DMS79 (cell line): Measurements from ENCODE around the gene OXT.
"Not testable (repeated sequence)": the region's sequence is repeated elsewhere in the genome, so short reads cannot be mapped to it uniquely, and the experiment has no call there.

Experiments used
- DNase-seq: peaks from one replicate; lab custom pipeline; 2025; lab: John Stamatoyannopoulos, UW

Gene OXT

DNA sequence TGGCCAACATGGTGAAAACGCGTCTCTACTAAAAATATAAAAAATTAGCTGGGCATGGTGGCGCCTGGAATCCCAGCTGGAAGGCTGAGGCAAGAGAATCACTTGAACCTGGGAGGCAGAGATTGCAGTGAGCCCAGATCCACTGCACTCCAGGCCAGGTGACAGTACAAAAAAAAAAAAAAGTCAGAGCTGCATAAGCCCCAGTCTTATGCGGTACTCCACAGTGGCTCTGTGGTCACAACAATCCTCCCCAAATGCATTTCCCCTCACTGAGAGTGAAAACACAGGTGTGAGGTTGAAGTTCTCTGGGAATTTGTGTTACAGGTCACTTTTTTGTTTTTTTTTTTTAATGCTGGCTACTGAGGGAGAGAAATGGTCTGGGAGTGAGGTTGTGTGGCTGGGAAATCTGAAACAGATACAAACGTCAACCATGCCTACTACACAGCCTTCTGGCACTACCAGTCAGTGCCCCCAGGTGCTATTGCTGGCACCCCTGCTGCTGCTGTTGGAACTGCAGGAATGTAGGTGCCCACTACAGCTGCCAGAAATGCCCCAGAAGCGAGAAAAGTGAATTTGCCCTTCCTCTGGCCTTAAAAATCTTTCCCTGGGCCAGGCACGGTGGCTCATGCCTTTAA lies 19.9 kb upstream of the OXT start:
- DNase-seq, result no peak

DNA sequence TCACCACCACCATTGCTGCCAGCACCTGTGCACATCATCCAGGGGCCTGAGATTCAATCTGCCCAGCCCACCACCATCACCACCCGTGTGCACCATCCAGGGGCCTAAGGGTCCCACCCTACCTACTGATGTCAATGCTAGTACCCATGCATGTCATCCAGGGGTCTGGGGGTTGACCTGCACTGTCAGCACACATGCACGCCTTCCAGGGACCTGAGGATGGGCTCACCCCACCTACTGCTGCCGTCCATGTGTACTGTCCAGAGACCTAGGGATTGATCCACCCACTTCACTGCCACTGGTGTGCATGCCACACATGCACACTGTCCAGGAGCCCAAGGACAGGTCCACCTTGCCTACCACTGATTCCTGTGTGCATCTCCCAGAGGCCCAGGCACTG lies 11.9 kb upstream of the OXT start:
- DNase-seq, result no peak

DNA sequence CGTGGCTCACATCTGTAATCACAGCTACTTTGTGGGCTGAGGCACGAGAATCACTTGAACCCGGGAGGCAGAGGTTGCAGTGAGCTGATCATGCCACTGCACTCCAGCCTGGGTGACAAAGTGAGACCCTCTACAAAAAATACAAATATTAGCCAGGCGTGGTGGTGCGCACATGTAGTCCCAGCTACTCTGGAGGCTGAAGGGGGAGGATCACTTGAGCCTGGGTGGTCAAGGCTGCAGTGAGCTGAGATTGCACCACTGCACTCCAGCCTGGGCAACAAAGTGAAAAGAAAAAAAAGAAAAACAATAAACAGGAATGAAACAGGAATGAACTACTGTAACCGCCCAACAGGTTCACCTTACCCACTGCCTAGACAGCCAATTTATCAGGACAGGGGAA lies 7.3 kb upstream of the OXT start:
- DNase-seq, result not testable (repeated sequence)

DNA sequence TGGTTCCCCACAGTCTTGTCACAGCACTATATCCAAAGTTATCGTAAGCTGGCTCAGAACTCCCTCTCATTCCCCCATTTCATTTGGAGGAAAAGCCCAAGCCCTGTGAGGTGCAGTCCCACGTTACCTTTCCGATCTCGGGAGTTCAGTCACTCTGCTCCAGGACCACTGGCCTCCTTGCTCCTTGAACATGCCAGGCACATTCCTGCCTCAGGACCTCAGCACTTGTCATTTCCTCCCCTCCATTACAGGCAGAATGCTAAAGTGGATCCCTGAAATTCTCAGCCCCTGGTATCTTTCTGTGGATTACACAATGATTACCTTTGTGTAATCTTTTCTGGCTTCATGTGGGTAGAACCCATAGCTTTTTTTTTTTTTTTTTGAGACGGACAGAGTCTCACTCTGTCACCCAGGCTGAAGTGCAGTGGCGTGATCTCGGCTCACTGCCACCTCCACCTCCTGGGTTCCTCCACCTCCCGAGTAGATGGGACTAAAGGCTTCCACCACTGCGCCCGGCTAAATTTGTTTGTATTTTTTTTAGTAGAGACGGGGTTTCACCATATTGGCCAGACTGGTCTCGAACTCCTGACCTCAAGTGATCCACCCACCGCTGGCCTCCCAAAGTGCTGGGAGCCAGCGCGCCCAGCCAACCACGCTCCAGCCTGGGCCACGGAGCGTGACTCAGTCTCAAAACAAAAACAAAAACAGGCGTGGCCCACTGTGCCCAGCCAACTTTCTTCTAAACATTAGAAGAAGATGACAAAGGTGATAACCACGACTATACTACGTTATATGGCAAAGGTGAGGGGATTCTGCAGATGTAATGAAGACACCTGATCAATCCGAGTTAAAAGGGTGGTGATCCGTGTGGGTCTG lies 4.0 kb upstream of the OXT start:
- no peak for DNase-seq

DNA sequence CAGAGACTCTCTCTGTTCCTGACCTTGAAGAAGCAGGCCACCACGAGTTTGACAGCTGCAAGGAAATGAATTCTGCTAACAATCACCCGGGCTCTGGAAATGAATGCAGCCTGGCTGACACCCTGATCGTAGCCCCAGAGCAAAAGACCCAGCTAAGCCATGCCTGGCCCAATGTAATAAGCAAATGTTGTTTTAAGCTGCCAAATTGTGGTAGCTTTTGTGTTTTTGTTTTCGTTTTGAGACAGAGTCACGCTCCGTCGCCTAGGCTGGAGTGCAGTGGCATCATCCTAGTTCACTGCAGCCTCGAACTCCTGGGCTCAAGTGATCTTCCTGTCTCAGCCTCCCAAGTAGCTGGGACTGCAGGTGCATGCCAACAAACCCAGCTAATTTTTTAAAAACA lies 3.3 kb upstream of the OXT start:
- no peak for DNase-seq

DNA sequence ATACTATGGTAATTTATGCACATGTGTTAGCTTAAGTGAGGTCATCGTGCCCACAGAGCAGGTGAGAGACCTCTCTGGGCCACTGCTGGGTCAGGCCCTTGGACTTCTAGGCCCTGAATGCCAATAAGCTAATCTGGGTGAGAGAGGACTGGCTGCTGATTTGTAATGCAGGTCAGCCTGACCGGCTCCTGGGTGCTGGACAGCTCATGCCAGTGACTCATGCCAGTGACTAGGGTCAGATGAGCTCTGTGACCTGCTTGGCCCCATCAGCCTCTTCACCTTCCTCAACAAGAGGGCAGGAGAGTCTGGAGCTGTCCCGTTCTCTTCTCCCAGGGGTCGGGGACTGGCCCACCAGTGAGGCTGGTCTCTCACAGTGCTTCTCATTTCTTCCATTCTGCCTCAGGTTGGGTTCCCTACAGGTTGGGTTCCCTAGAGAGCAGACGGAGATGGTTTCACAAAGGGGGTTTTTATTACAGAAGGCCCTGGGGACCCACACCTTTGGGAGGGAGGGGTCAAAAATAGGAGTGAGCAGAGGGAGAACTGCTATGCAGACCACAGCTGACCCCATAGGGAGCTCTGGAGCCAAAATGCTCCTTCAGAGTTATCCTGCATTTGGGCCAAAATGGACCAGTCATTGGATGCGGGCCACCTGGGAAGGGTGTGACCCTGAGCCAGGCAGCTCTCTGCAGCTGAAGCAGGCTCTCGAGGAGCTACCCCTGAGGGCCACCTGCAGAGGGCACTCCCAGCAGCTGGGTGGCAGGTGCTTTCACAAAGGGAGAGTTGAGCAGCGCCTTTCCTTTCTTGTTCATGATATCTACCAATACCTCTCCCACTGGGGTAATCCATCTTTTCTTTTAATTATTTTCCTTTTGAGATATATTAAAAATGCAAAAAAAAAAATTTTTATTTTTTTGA lies 2.2 kb upstream of the OXT start:
- no peak for DNase-seq

DNA sequence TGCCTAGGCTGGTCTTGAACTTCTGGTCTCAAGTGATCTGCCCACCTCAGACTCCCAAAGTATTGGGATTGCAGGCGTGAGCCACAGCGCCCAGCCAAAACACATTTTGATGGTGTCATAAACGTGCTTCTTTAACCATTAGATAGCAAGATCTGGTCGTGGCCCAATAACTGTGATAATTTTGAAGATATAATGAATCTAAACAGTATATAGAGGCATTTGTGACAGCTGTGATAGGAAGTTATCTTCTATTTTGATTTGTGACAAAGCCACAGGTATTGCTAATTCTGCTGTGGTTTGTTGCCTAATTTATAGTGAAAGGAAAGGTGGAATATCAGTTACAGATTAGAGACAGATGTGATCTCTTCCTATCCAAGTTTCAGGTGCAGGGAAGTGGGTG lies 695 bp upstream of the OXT start:
- no peak for DNase-seq

DNA sequence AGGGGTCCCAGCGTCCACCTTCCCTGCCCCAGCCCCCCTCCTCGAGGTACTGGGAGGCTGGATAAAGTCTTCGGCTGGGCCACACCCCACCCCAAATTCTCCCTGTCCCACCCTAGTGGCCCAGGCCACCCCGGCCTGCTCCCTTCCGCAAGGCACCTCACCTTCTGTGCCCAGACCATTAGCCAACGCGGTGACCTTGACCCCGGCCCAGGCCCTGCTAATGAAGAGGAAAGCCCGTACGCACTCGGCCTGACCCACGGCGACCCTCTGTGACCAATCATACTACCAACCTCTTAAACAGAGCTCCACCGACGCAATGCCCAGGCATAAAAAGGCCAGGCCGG lies 182 bp upstream of the OXT start:
- no peak for DNase-seq

DNA sequence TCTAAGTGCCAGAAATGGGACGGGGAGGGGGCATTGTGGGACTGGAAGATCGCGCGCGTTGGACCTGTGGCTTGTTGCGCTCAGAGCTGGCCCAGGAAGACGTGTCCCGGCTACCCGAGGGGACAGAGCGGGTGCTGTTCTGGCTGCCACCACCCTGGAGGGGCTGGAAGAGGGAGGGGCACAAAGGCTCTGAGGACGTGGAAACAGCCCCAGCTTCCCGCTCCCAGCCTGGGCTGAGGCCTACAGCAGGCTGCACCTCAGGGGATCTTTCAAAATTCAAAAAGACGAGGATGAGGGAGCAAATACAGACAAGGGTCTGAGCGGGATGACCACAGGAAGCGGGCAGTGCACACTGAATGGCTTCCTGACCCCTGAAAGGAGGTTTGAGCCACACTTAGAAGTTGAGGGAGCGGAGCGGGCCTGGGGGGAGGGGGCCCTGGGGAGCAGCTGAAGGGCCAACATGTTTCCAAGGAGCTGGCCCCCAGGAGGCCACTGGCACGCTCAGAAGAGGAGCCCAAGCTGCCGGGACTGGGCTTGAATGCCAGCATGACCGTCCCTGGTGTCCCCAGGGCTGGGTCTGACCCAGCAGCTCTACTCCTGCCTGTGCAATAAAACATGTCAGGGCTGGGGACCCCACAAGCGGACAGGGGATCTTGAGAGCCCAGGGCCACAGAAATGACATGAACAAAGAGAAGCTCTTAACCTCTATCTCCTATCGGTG lies 1.3 kb downstream of the OXT start:
- DNase-seq, result no peak

DNA sequence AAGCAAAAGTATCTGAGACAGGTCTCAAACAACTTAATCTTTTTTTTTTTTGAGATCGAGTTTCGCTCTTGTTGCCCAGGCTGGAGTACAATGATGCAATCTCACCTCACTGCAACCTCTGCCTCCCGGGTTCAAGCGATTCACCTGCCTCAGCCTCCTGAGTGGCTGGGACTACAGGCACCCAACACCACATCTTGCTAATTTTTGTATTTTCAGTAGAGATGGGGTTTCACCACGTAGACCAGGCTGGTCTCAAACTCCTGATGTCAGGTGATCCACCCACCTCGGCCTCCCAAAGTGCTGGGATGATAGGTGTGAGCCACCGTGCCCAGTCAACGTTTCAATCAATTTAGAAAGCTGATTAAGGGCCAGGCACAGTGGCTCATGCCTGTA lies 1.8 kb downstream of the OXT start:
- not testable (repeated sequence) for DNase-seq

DNA sequence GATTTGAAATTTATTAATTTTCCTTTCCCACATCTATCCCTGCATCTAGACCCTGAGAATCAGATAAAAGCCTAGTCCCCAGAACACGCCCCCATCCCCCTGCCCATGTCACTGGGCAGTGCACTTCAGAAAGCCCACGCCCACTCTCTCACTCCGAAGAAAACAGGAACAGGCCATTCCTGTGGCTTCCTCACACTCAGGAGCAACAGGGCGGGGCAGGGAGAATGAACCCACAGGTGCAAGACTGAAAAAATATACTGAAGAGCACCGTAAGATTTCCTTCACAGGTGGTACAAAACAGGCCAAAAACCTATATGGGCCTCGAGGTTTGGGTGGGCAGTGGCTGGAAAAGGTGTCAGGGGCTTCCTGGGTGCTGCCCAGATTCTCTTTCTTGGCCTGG lies 3.4 kb downstream of the OXT start:
- DNase-seq, result no peak

DNA sequence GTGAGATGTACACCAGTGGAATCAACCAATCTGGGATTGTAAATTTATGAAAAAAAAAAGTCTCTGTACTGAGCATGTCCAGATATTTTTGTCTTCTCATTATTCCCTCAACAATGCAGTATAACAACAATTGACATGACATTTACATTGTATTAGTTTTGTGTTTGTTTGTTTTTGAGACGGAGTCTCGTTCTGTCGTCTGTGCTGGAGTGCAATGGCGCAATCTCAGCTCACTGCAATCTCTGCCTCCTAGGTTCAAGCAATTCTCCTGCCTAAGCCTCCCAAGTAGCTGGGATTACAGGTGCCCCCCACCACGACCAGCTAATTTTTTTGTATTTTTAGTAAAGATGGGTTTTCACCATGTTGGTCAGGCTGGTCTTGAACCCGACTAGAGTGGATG lies 3.9 kb downstream of the OXT start:
- not testable (repeated sequence) for DNase-seq

DNA sequence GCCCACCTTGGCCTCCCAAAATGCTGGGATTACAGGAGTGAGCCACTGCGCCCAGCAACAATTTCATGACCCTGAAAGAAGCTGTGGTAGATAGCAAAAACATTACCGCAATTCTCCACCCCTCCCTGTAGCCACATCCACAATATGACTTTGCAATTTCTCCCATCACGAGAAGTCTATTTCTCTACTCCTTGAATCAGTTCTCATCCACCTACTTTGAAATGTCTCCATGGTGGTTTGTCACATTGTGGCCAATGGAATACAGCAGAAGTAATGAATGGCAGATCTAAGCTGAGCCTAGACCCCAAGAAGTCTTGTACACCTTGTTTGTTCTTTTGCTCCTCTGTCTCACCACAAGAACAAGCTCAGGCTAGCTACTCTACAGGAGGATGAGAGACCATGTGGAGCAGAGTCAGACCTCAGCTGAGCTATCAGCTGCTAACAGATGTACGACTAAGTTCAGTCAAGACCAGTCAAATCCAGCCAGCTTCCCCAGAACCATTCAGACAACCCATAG lies 6.3 kb downstream of the OXT start:
- DNase-seq, result no peak

DNA sequence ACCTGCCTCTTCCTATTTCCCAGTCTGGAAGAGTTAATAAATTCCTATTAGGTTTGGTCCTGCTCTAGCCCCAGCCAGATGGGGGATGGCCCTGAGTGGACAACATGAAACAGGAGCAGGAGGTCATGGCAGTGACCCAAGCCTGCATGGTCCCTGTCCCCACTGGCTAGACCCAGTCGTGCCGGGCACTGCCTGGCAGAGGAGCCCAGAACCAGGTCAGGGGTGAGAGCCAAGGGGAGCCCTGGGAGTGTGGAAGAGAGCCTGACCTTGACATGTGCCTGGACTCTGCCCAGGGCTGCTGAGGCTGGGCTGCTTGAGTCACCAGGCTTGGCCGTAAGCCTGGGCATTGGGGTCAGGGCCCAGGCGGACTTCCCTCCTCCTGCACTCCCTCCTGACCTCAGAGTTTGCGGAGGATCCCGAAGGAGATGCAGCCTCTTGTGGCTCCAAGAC lies 9.5 kb downstream of the OXT start:
- no peak for DNase-seq

DNA sequence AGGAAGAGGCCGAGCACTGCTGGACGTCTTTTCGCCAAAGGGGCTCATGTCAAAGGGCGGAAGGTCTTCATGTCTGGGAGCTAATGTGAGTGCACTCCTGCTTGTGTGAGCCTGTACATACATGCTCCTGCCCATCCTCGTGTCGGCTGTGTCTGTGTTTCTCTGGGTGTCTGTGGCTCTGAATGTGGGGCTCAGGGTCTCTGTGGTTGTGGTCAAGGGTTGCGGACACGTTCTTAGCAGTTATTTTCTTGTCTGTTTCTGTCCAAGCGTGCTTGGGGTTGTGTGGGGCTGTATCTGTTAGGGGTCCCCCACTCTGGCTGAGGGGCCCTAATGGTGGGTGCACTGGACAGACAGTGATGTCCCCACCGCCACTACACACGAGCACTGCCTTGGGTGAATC lies 10.2 kb downstream of the OXT start:
- DNase-seq, result no peak

DNA sequence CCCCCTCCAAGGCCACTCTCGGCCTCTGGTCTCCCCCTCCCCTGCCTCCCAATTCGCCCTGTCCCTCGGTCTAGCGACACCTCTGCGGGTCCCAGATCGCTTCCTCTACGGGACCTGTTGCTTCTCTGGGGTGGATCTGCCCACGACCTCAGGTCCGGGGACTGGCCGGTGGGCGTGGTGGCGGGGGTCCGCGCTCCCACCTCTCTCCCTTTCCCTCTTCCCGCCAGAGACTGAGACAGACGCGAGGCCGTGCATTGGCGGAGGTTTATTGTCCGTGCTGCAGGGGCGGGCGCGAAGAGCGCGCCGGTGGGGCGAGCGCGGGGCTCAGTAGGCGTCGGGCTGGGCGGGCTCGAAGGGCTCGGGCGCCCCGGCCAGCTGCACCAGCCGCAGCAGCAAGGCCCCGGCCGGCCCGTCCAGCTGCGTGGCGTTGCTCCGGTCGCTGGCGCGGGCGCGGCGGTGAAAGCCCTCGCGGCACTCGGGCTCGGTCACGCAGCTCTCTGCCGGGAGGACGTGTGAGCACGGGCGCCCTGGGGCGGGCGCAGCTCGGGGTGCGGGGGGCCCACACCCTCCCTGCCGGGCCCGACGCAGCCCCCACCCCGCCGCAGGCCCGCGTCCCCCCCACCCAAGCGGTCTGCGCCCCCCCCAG lies 11.0 kb downstream of the OXT start:
- DNase-seq, result no peak

DNA sequence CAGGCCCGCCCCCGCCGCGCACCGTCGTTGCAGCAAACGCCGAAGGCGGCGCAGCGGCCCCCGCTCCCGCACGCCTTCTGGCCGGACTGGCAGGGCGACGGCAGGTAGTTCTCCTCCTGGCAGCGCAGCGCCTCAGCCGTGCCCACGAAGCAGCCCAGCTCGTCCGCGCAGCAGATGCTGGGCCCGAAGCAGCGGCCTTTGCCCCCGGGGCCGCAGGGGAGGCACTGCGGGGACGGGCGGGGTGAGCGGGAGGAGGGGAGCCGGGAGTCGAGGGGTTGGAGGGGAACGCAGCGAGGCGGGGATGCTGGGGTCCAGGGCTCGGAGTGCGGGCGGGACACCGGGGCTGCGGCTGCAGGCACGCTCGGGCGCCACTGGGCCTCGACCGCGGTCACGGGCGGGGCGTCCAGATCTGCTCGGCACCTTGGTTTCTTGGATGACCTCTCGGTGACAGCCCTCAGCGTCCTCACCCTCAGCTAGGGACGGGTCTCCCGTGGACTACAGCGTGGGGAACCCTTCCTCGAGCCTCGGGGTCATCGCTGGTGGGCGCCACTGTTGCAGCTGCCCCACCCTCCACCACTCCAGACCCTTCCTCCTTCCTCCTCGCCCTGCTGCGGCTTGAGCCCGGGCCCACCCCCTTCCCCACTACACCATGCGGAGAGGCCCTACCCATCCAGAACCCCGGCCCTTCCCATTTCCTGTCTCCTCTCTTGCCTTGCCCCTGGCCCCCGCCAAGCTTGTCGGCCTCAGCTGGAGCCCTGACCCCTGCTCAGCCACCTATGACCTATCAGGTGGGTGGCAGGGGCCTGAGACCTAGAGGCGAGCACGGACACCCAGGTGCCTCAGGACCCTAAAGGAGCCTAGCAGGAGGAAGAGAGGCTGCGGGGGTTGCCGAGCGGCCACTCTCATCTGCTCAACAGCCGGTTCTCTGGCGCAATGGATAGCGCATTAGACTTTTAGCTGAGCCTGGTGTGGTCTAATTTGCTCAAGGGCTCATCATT lies 11.8 kb downstream of the OXT start:
- DNase-seq, result no peak

DNA sequence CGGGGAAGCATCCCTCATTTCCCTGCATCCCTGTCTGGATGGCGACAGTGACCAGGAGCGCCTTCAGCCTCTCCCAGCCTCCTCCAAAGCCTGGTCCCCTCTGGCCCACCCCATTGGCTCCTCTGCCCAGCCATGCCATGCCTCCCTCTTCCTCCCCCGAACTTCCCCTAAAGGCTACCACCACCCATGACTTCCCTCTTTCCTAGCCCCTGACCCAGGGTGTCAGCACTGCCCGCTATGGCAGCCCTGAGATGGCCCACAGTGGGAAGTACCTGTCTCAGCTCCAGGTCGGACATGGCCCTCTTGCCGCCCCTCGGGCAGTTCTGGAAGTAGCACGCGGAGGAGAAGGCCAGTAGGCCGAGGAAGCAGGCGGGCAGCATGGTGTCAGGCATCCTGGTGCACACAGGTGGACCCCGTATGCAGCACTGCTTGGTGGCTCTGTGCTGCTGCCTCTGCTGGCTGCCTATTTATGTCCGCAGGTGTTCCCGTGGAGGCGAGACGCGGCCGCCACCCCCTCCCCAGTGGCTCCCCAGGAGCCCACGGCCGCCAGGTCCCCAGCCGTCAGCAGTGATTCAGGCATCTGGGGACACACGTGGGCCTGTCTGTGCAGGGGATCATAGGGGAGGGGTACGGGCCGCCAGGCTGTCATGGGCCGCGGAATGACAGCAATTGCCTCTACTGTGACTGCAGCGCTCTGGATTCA lies 13.0 kb downstream of the OXT start, which contains the start of gene AVP:
Gene AVP, minus strand, starts transcription at position 442 of the 703 bp plus-strand sequence. Its CDS starts 50 bp downstream, at position 392.
- DNase-seq, result no peak

DNA sequence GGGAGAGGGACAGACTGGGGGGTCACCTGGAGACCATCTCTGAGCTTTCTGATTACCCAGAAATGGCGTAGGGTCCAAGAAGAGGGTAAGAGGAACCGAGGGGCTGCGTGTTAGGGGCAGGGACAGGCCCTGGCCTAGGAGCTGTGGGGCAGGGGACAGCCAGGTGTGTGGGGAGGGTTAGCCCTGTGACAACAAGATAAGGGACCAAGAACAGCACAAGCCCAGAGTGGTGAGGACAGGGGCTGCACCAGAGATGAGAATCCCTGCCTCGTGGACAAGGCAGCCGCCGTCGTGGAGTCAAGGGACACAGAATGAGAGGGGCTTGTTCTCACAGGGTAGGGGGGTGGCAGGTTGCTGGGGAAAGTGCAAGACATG lies 13.6 kb downstream of the OXT start:
- DNase-seq, result no peak
